ENCODE results near the gene CETP.

- no peak for TF ChIP-seq SRF (IDR thresholded peaks at IDR 0.05; ENCODE audit: low read depth, low read length)
- TF ChIP-seq BCL6 (CRISPR knock-in tag; IDR thresholded peaks at IDR 0.05): no peak
- TF ChIP-seq MTA1 (CRISPR knock-in tag; IDR thresholded peaks at IDR 0.05; ENCODE audit: borderline replicate concordance): no peak
- no peak for TF ChIP-seq NFAT5 (CRISPR knock-in tag; IDR thresholded peaks at IDR 0.05)
- TF ChIP-seq, protein P1, sequence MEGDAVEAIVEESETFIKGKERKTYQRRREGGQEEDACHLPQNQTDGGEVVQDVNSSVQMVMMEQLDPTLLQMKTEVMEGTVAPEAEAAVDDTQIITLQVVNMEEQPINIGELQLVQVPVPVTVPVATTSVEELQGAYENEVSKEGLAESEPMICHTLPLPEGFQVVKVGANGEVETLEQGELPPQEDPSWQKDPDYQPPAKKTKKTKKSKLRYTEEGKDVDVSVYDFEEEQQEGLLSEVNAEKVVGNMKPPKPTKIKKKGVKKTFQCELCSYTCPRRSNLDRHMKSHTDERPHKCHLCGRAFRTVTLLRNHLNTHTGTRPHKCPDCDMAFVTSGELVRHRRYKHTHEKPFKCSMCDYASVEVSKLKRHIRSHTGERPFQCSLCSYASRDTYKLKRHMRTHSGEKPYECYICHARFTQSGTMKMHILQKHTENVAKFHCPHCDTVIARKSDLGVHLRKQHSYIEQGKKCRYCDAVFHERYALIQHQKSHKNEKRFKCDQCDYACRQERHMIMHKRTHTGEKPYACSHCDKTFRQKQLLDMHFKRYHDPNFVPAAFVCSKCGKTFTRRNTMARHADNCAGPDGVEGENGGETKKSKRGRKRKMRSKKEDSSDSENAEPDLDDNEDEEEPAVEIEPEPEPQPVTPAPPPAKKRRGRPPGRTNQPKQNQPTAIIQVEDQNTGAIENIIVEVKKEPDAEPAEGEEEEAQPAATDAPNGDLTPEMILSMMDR (CRISPR knock-in tag; IDR thresholded peaks at IDR 0.05): no peak
- TF ChIP-seq ZNF207 (IDR thresholded peaks at IDR 0.05; ENCODE audit: borderline replicate concordance): no peak
- TF ChIP-seq POLR2A (IDR thresholded peaks at IDR 0.05; ENCODE audit: insufficient read depth in 1 of 2, low read depth in 2 of 2, low read length in 2 of 2): no peak
- no peak for TF ChIP-seq SP5 (CRISPR knock-in tag; IDR thresholded peaks at IDR 0.05; ENCODE audit: borderline replicate concordance, low read depth)
- no peak for TF ChIP-seq ZNF878 (CRISPR knock-in tag; IDR thresholded peaks at IDR 0.05)
- TF ChIP-seq SIN3A (IDR thresholded peaks at IDR 0.05; ENCODE audit: borderline replicate concordance, low read depth, low read length): no peak
Observed at GRCh38 chr16:56990407-56991286, 28.9 kb downstream of the CETP start.
